Activated CD4-positive, alpha-beta T cell treated with anti-CD3 and anti-CD28 coated beads for 24 hours (primary cell): ENCODE measurements around the gene CR1L.
A peak's percentile ranks its signal among the peaks of the same experiment; 100 is the strongest.
"Not testable (repeated sequence)": the region's sequence is repeated elsewhere in the genome, so short reads cannot be mapped to it uniquely, and the experiment has no call there.

ENCODE experiments used
- DNase-seq, 2 donors: peaks; one replicate each; pipeline ENCODE4 v3.0.0-alpha.2; 2020; ENCODE audit warnings: low read depth in 2 of 2

CR1L gene

GRCh38 chr1:207745285-207745684 lies 100.4 kb downstream of the CR1L start:
- DNase-seq, result no peak

- no peak for DNase-seq
Observed at GRCh38 chr1:207745839-207746767, 101.2 kb downstream of the CR1L start.

- no peak for DNase-seq
Observed at GRCh38 chr1:207747627-207748492, 102.9 kb downstream of the CR1L start.

GRCh38 chr1:207748737-207749528 lies 104.0 kb downstream of the CR1L start:
- DNase-seq, result no peak

- no peak for DNase-seq
Observed at GRCh38 chr1:207750631-207751305, 105.8 kb downstream of the CR1L start.

GRCh38 chr1:207751463-207751789 lies 106.5 kb downstream of the CR1L start:
- DNase-seq, result not testable (repeated sequence)

GRCh38 chr1:207751790-207752455 lies 107.0 kb downstream of the CR1L start, which contains the start of gene CD46:
TSS of gene CD46 (plus strand) at chr1:207752054. CDS start at chr1:207752213, 159 bp downstream.
- peak; percentile 88 to 90 for DNase-seq

- DNase-seq, result peak in 1 of 2 donors; percentile 35
Observed at GRCh38 chr1:207752456-207752998, 107.6 kb downstream of the CR1L start.

GRCh38 chr1:207753611-207754010 lies 108.7 kb downstream of the CR1L start:
- DNase-seq, result no peak

GRCh38 chr1:207754011-207754410 lies 109.1 kb downstream of the CR1L start:
- no peak for DNase-seq

- DNase-seq, result no peak
Observed at GRCh38 chr1:207754974-207755700, 110.2 kb downstream of the CR1L start.

- DNase-seq, result no peak
Observed at GRCh38 chr1:207755846-207756693, 111.1 kb downstream of the CR1L start.

- DNase-seq, result no peak
Observed at GRCh38 chr1:207762622-207763021, 117.7 kb downstream of the CR1L start.

GRCh38 chr1:207763091-207763490 lies 118.2 kb downstream of the CR1L start:
- no peak for DNase-seq

- DNase-seq, result no peak
Observed at GRCh38 chr1:207763972-207764371, 119.0 kb downstream of the CR1L start.

GRCh38 chr1:207766569-207766968 lies 121.6 kb downstream of the CR1L start:
- DNase-seq, result no peak

GRCh38 chr1:207770514-207770913 lies 125.6 kb downstream of the CR1L start:
- not testable (repeated sequence) for DNase-seq
